Small intestine (tissue), 7 donors: ENCODE results near the gene COPZ2. TPM values are rescaled to one million over a fixed set of nuclear protein-coding genes. Genes with fewer than 3 reads are reported as not detected.
"Not testable (repeated sequence)": the region's sequence is repeated elsewhere in the genome, so short reads cannot be mapped to it uniquely, and the experiment has no call there.

Source experiments
- DNase-seq, 2 donors: peaks; one replicate each; pipeline versions ENCODE4 v3.0.0 to v3.0.0-alpha.2; 2013
- FAIRE-seq: peaks from 2 replicates; lab custom pipeline; 2012; peaks lifted over from hg19 to GRCh38; lab: Jason Lieb, UNC
- H3K27ac ChIP-seq, 3 donors: one replicate each; pipeline ENCODE4 v1.5.1; 2013; ENCODE audit warnings: low read length in 2 of 3, mild to moderate bottlenecking in 2 of 3, control low read depth in 1 of 3, inconsistent platforms in 1 of 3, low read depth in 1 of 3, moderate library complexity in 1 of 3
- H3K27me3 ChIP-seq, 3 donors: one replicate each; pipeline ENCODE4 v1.6.1; 2013; ENCODE audit warnings: low read length in 3 of 3, inconsistent platforms in 1 of 3; ENCODE audit not compliant: control insufficient read depth in 3 of 3, insufficient read depth in 3 of 3
- H3K36me3 ChIP-seq, 3 donors: one replicate each; pipeline ENCODE4 v1.6.1; 2013; ENCODE audit warnings: low read length in 3 of 3, inconsistent platforms in 1 of 3, low read depth in 1 of 3, mild to moderate bottlenecking in 1 of 3, moderate library complexity in 1 of 3; ENCODE audit not compliant: control insufficient read depth in 3 of 3, insufficient read depth in 2 of 3
- H3K4me1 ChIP-seq, 3 donors: one replicate each; pipeline ENCODE4 v1.6.1; 2013; ENCODE audit warnings: low read length in 2 of 3, inconsistent platforms in 1 of 3, low read depth in 1 of 3, mild to moderate bottlenecking in 1 of 3, moderate library complexity in 1 of 3; ENCODE audit not compliant: control insufficient read depth in 3 of 3, insufficient read depth in 2 of 3
- H3K4me3 ChIP-seq, 3 donors: one replicate each; pipeline ENCODE4 v1.5.1; 2013; ENCODE audit warnings: low read length in 3 of 3, control low read depth in 1 of 3, inconsistent platforms in 1 of 3, low read depth in 1 of 3, mild to moderate bottlenecking in 1 of 3, moderate library complexity in 1 of 3
- H3K9me3 ChIP-seq, 2 donors: one replicate each; pipeline ENCODE4 v1.6.1; 2013; ENCODE audit warnings: low read depth in 1 of 2, low read length in 1 of 2; ENCODE audit not compliant: control insufficient read depth in 2 of 2, insufficient read depth in 1 of 2
- WGBS, 3 donors: extraction: QIAGEN DNeasy Blood & Tissue Kit; methylation state at CpG; one replicate each; pipeline ENCODE4 v1.1.7; 2013; 5-methylcytosine and 5-hydroxymethylcytosine counted together
- polyA plus RNA-seq, 4 donors: library from polyadenylated mRNA; stranded (reverse) in 3 of 4; unstranded in 1 of 4; fragments of 200-250 nt in 3 of 4; fragments of 120-200 nt in 1 of 4; gene quantifications; one replicate each; pipeline versions ENCODE4 v1.2.1 to v1.2.3, GENCODE V29; 2013
- donor health status: healthy with polysubstance abuse.
- donor health status: control.
- donor health status: control.
- donor health status: Bipolar disorder and iron deficiency.
- donor health status: healthy.

The COPZ2 gene
- polyA plus RNA-seq, 4 donors: 4.4 to 7.3 (median 5.6) TPM; not detected in 1

DNA sequence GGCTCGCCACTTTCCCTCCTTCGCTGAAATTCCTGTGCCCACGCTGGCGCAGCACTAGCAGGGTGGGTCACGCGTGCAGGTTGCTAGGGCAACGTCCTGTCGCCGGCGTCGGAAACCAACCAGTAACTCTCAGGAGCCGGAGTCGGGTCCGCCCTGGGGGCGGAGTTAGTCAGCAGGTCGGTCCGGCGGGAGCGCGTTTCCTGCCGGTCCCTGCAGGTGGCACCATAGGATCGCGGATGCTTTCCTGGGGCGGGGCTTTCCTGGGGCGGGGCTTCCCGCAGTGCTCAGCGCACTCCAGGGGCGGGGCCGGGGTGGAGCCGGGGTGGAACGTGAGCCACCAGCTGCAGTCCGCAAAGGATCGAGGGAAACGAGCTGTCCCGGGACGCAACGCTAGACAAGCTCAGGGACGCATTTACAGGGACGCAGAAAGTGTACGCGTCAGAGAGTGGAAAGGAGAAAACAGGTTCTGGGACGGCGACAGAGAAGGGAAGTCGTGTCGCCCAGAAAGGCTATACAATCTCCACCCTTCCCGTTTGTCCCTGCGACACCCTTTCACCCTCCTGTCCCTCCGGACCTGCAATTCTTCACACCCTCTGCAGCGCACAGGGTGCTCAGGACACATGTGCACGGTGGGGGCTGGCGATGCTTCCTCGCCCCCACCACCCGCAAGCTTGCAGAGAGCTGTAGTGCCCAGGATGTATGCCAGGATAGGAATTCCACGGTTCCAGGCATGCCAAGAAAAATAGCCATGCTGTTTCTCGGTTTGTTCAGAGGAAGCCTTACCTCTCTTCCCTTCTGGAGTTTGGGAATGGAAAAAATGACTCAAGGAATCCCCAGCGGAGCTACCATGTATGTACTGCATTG lies 12.3 kb downstream of the COPZ2 start:
- H3K27ac ChIP-seq: peak overlapping the region in 1 of 3 donors; percentile 55

DNA sequence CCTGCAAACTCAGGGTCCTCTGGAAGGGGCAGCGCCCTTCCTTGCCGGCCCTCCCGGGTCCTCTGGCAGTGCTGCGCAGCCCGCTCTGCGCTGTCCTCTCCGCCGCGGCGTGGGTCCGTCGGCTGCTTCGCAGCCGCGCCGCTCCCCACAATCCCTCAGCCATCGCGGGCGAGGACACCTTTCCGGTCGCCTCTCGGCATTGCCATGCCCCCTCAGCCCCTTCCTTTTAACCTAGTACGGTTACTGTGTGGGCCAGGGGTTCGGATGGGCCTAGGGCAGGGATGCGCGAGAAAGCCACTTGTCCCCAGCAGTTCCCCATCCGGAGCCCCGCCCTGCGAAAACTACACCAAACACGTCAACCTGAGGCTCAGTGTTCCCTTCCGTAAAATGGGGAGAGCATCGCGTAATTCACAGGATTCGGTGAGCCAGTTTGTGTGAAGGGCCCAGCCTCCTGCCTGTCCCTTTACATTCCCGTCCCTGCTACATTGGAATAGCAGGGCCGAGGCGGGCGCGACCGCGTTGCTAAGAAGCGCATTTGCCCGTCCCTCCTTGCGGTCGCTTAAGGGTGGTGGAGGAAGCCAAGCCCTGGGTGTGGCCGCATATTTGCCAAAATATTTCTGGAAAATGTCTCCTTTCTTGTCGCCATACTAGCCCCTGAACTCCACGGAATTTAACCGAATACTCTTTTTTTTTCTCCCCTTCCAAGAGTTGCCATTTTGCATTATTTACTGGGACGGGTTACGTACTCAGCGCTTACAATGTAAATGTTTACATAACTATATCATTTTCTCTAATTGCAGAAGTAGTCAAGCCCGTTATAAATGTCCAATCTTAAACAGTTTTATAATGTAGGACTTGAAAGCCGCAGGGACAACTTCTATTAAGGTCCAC lies 13.2 kb downstream of the COPZ2 start:
- 1% methylated on average over 53 to 54 of the region's 54 CpGs for WGBS, 3 donors
- no peak for FAIRE-seq
- no peaks in the 10 kb centered on the region for H3K36me3 ChIP-seq
- DNase-seq: peak in 1 of 2 donors; percentile 41
- no peaks in the 10 kb centered on the region for H3K9me3 ChIP-seq
- H3K4me3 ChIP-seq: peak overlapping the region in 2 of 3 donors; percentile 2 to 46
- peaks cover 0 to 31% (median 4%) of the 10 kb centered on the region in 3 donors for H3K4me1 ChIP-seq
- peaks cover 0 to 54% (median 0%) of the 10 kb centered on the region in 3 donors for H3K27me3 ChIP-seq
- no peak overlapping the region for H3K27ac ChIP-seq

More for the DNA sequence above, 12.3 kb downstream of the COPZ2 start:
- Histone ChIP-seq H3K27me3 (peaks cover 0 to 52% (median 0%) of the 10 kb centered on the region in 3 donors), H3K4me1 (peaks cover 0 to 31% (median 4%) of the 10 kb centered on the region in 3 donors), H3K36me3 (no peaks in the 10 kb centered on the region), H3K4me3 (peak overlapping the region in 2 of 3 donors; percentile 41 to 53), H3K9me3 (no peaks in the 10 kb centered on the region)
- WGBS, 3 donors: 1% methylated on average over 55 to 56 of the region's 56 CpGs
- FAIRE-seq (no peak), DNase-seq (peak; percentile 94 to 97)

DNA sequence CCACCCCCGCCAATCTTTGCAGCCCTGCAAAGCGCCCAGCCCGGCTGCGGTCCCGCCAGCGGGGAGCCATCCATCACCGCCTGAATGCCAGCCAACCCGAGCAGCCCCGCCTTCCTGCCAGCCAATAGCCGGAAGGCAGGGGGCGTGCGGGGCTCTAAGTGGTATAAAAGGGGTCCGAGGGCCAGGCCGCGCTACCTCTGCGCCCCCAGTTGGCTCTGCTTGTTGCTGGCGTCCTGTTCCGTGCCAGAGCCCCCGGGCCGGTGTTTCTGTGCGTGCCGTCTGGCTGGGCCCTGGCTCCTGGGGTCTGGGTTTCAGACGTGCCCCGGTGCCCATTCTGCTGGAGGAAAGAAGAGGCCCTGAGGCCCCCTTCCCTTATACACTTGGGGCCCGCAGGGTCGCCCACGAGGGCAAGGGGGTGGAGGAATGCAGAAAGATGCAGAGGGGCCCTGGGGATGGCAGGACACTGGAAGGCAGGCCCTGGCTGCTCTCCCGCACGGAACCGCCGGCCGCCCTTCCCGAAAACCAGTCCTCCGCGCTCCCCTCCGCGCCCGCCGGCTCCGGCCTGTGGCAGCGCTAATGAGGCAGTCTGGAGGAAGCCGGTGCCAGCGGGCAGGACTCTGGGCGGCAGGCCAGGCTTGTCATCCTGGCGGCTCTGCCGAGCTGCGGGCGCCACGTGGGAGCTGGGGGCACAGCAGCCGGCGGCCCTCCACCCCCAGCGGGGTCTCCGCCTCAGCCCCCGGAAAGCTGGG lies 14.0 kb downstream of the COPZ2 start:
- Histone ChIP-seq H3K4me3 (peak overlapping the region in 1 of 3 donors; percentile 46), H3K9me3 (no peaks in the 10 kb centered on the region), H3K27ac (peak overlapping the region in 1 of 3 donors; percentile 13), H3K36me3 (no peaks in the 10 kb centered on the region), H3K4me1 (peaks cover 0 to 31% (median 4%) of the 10 kb centered on the region in 3 donors), H3K27me3 (peaks cover 0 to 63% (median 0%) of the 10 kb centered on the region in 3 donors)
- FAIRE-seq (no peak), DNase-seq (peak; percentile 63 to 68)
- 1 to 5% (median 2%) methylated on average over 43 to 54 of the region's 54 CpGs for WGBS, 3 donors

DNA sequence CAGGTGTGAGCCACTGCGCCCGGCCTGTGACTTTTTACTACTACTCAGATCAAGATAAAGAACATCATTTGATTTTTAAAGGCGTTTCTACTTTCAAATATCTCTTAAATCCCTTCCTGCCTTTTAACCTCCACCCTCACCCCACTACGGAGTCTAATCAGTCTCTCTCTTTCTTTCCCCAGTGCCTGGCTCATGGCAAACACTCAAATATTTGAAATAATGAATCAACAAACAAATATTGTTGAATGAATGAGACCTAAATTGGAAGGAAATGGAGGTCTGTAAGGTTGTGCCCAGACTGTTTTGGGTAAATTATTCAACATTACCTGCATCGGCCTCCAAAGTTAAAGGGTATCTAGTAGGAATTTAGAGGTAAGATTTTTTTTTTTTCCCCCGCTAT lies 14.7 kb downstream of the COPZ2 start:
- no peaks in the 10 kb centered on the region for H3K9me3 ChIP-seq
- H3K27me3 ChIP-seq: peaks cover 0 to 63% (median 0%) of the 10 kb centered on the region in 3 donors
- no peaks in the 10 kb centered on the region for H3K36me3 ChIP-seq
- 17 to 43% (median 39%) methylated on average over 6 of the region's 6 CpGs for WGBS, 3 donors
- no peak overlapping the region for H3K27ac ChIP-seq
- no peak overlapping the region for H3K4me3 ChIP-seq
- DNase-seq: no peak
- FAIRE-seq: no peak
- peaks cover 0 to 31% (median 4%) of the 10 kb centered on the region in 3 donors for H3K4me1 ChIP-seq

DNA sequence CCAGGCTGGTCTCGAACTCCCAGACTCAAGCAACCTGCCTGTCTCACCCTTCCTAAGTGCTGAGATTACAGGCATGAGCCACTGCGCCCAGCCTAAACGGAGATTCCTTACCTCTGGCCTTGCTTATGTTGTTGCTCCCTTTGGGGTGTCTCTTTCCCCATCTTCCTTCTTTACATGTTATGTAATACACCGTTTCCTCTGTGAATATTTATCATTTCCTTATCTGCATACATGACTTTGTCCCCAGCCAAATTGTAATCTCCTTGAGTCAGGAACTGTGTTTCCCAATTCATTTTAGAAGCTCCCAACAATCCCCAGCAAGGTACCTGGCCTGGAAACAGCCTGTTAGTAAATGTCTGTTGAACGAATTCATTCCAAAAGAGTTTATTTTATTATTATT lies 15.7 kb downstream of the COPZ2 start:
- WGBS, 3 donors: 52 to 66% (median 55%) methylated on average over 5 of the region's 5 CpGs
- Histone ChIP-seq H3K9me3 (no peaks in the 10 kb centered on the region), H3K4me3 (no peak overlapping the region), H3K27ac (no peak overlapping the region), H3K27me3 (peaks cover 0 to 63% (median 0%) of the 10 kb centered on the region in 3 donors), H3K4me1 (peaks cover 0 to 31% (median 4%) of the 10 kb centered on the region in 3 donors), H3K36me3 (no peaks in the 10 kb centered on the region)
- FAIRE-seq (no peak), DNase-seq (no peak)

DNA sequence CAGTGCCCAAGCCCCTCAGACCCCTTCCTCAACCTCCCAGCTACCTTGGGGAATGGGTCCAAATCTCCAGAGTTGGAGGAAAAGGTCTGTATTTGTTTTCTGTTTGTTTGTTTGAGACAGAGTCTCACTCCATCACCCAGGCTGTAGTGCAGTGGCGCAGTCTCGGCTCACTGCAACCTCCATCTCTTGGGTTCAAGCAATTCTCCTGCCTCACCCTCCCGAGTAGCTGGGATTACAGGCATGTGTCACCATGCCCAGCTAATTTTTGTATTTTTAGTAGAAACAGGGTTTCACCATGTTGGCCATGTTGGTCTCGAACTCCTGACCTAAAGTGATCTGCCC lies 19.8 kb downstream of the COPZ2 start:
- not testable (repeated sequence) for FAIRE-seq, H3K9me3 ChIP-seq, H3K36me3 ChIP-seq, H3K4me1 ChIP-seq, H3K4me3 ChIP-seq, DNase-seq
- WGBS, 3 donors: 87 to 88% (median 87%) methylated on average over 4 of the region's 4 CpGs
- Histone ChIP-seq H3K27ac (peak overlapping the region in 1 of 3 donors; percentile 11), H3K27me3 (peaks cover 0 to 54% (median 12%) of the 10 kb centered on the region in 3 donors)

DNA sequence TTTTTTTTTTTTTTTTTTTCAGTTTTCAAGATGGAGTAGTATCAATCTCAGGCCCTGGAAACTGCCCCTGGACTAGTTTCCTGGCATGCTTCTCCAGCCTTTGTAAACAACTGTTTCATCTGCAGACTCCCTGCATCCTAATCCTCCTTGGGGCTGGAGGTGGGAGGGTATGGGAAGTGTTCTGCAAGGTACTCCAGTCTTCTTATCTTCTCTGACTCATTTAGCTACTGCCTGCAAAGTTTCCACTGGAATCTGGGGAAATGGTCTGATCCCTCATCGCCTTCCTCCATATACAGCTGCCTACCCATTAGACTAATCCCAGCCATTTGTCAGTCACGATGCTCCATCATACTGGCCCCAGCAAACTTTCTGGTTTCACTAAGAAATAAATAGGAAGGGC lies 21.5 kb downstream of the COPZ2 start:
- Histone ChIP-seq H3K27ac (no peak overlapping the region), H3K4me1 (peaks cover 0 to 9% (median 0%) of the 10 kb centered on the region in 3 donors), H3K9me3 (no peaks in the 10 kb centered on the region), H3K36me3 (no peaks in the 10 kb centered on the region), H3K27me3 (peaks cover 0 to 54% (median 12%) of the 10 kb centered on the region in 3 donors), H3K4me3 (no peak overlapping the region)
- DNase-seq (no peak), FAIRE-seq (no peak)
- 78 to 86% (median 78%) methylated on average over 2 of the region's 2 CpGs for WGBS, 3 donors
